ENCODE measurements around the gene GATA2.

DNA sequence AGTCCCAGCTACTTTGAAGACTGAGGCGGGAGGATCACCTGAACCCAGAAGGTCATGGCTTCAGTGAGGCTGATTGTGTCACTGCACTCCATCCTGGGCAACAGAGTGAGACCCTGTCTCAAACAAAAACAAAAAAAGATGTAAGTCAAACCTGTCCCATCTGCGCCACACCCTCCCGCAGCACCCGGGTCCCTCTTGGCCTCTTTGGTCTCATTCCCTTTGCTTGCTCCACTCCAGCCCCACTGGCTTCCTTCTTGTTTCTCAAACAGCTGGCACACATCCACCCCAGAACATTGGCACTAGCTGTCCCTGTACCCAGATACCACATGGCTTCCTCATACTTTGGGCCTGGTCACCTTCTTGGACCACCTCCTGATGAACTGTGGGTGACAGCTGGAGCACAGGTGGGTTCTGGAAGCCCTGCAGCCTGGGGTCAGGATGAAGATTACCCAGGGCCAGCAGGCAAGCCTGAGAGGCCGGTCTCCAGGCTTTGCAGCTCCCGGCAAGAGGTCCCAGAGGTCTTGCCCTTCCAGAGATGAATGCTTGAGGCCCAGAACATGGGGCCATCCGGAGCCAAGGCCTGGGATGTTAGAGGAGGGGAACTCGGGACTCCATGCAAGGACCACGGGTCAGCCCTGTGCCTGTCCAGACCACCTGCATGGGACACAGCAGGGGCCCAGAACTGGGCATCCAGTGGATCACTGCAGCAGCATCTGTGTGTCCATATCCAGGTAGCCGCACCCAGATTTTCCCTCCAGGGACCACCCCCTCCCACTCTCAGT, 10.9 kb upstream of the GATA2 start:
- TF ChIP-seq EP300 (IDR thresholded peaks at IDR 0.05) = no peak
- TF ChIP-seq, protein P1, sequence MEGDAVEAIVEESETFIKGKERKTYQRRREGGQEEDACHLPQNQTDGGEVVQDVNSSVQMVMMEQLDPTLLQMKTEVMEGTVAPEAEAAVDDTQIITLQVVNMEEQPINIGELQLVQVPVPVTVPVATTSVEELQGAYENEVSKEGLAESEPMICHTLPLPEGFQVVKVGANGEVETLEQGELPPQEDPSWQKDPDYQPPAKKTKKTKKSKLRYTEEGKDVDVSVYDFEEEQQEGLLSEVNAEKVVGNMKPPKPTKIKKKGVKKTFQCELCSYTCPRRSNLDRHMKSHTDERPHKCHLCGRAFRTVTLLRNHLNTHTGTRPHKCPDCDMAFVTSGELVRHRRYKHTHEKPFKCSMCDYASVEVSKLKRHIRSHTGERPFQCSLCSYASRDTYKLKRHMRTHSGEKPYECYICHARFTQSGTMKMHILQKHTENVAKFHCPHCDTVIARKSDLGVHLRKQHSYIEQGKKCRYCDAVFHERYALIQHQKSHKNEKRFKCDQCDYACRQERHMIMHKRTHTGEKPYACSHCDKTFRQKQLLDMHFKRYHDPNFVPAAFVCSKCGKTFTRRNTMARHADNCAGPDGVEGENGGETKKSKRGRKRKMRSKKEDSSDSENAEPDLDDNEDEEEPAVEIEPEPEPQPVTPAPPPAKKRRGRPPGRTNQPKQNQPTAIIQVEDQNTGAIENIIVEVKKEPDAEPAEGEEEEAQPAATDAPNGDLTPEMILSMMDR (IDR thresholded peaks at IDR 0.05) = no peak

Data from tibial nerve (tissue), 4 donors.